ENCODE measurements around the gene TCF25.
"Not testable (repeated sequence)": the region's sequence is repeated elsewhere in the genome, so short reads cannot be mapped to it uniquely, and the experiment has no call there.

TCF25 gene

GRCh38 chr16:89935620-89936019 lies 62.2 kb downstream of the TCF25 start:
- not testable (repeated sequence) for H3K27ac Mint-ChIP-seq; H3K27me3 Mint-ChIP-seq (ENCODE audit: low read depth); H3K9me3 Mint-ChIP-seq; DNase-seq (ENCODE audit: low spot score); H3K36me3 Mint-ChIP-seq (ENCODE audit: low read depth); H3K4me1 Mint-ChIP-seq (ENCODE audit: low read depth); H3K4me3 Mint-ChIP-seq

GRCh38 chr16:89936034-89936433 lies 62.6 kb downstream of the TCF25 start:
- Mint-ChIP-seq H3K36me3 (ENCODE audit: low read depth) (no peaks in the 10 kb centered on the region), H3K4me1 (ENCODE audit: low read depth) (no peaks in the 10 kb centered on the region), H3K27ac (no peak overlapping the region), H3K9me3 (no peaks in the 10 kb centered on the region), H3K27me3 (ENCODE audit: low read depth) (peaks cover 8% of the 10 kb centered on the region), H3K4me3 (no peak overlapping the region)
- no peak for DNase-seq (ENCODE audit: low spot score)

- peaks cover 8% of the 10 kb centered on the region for H3K27me3 Mint-ChIP-seq (ENCODE audit: low read depth)
- H3K4me1 Mint-ChIP-seq (ENCODE audit: low read depth), result no peaks in the 10 kb centered on the region
- no peaks in the 10 kb centered on the region for H3K9me3 Mint-ChIP-seq
- DNase-seq (ENCODE audit: low spot score), result no peak
- no peak overlapping the region for H3K27ac Mint-ChIP-seq
- H3K36me3 Mint-ChIP-seq (ENCODE audit: low read depth), result no peaks in the 10 kb centered on the region
- H3K4me3 Mint-ChIP-seq, result no peak overlapping the region
Measured at GRCh38 chr16:89936508-89936907, 63.1 kb downstream of the TCF25 start.

GRCh38 chr16:89936981-89937380 lies 63.6 kb downstream of the TCF25 start:
- Mint-ChIP-seq H3K36me3 (ENCODE audit: low read depth) (no peaks in the 10 kb centered on the region), H3K4me3 (no peak overlapping the region), H3K27me3 (ENCODE audit: low read depth) (peaks cover 8% of the 10 kb centered on the region), H3K9me3 (no peaks in the 10 kb centered on the region), H3K4me1 (ENCODE audit: low read depth) (no peaks in the 10 kb centered on the region), H3K27ac (no peak overlapping the region)
- no peak for DNase-seq (ENCODE audit: low spot score)

GRCh38 chr16:89938175-89938885 lies 64.9 kb downstream of the TCF25 start:
- H3K9me3 Mint-ChIP-seq, result no peaks in the 10 kb centered on the region
- no peaks in the 10 kb centered on the region for H3K4me1 Mint-ChIP-seq (ENCODE audit: low read depth)
- no peak overlapping the region for H3K4me3 Mint-ChIP-seq
- H3K27ac Mint-ChIP-seq, result no peak overlapping the region
- peaks cover 8% of the 10 kb centered on the region for H3K27me3 Mint-ChIP-seq (ENCODE audit: low read depth)
- H3K36me3 Mint-ChIP-seq (ENCODE audit: low read depth), result no peaks in the 10 kb centered on the region
- DNase-seq (ENCODE audit: low spot score), result no peak

GRCh38 chr16:89944773-89945172 lies 71.4 kb downstream of the TCF25 start:
- H3K4me3 Mint-ChIP-seq, result no peak overlapping the region
- DNase-seq (ENCODE audit: low spot score), result no peak
- no peaks in the 10 kb centered on the region for H3K4me1 Mint-ChIP-seq (ENCODE audit: low read depth)
- H3K27ac Mint-ChIP-seq, result no peak overlapping the region
- no peaks in the 10 kb centered on the region for H3K9me3 Mint-ChIP-seq
- H3K27me3 Mint-ChIP-seq (ENCODE audit: low read depth), result peaks cover 34% of the 10 kb centered on the region
- no peaks in the 10 kb centered on the region for H3K36me3 Mint-ChIP-seq (ENCODE audit: low read depth)

- no peaks in the 10 kb centered on the region for H3K4me1 Mint-ChIP-seq (ENCODE audit: low read depth)
- no peak overlapping the region for H3K4me3 Mint-ChIP-seq
- no peaks in the 10 kb centered on the region for H3K36me3 Mint-ChIP-seq (ENCODE audit: low read depth)
- H3K27ac Mint-ChIP-seq, result no peak overlapping the region
- no peaks in the 10 kb centered on the region for H3K9me3 Mint-ChIP-seq
- peaks cover 41% of the 10 kb centered on the region for H3K27me3 Mint-ChIP-seq (ENCODE audit: low read depth)
- no peak for DNase-seq (ENCODE audit: low spot score)
Measured at GRCh38 chr16:89945654-89946053, 72.3 kb downstream of the TCF25 start.

GRCh38 chr16:89946515-89946914 lies 73.1 kb downstream of the TCF25 start:
- no peak for DNase-seq (ENCODE audit: low spot score)
- Mint-ChIP-seq H3K36me3 (ENCODE audit: low read depth) (no peaks in the 10 kb centered on the region), H3K4me3 (no peak overlapping the region), H3K4me1 (ENCODE audit: low read depth) (no peaks in the 10 kb centered on the region), H3K27me3 (ENCODE audit: low read depth) (peaks cover 41% of the 10 kb centered on the region), H3K9me3 (no peaks in the 10 kb centered on the region), H3K27ac (no peak overlapping the region)

- peak overlapping the region; percentile 84 for H3K4me3 Mint-ChIP-seq
- peaks cover 37% of the 10 kb centered on the region for H3K27me3 Mint-ChIP-seq (ENCODE audit: low read depth)
- no peaks in the 10 kb centered on the region for H3K9me3 Mint-ChIP-seq
- no peaks in the 10 kb centered on the region for H3K4me1 Mint-ChIP-seq (ENCODE audit: low read depth)
- no peak for DNase-seq (ENCODE audit: low spot score)
- no peaks in the 10 kb centered on the region for H3K36me3 Mint-ChIP-seq (ENCODE audit: low read depth)
- no peak overlapping the region for H3K27ac Mint-ChIP-seq
Measured at GRCh38 chr16:89949121-89949742, 75.8 kb downstream of the TCF25 start.

GRCh38 chr16:89949756-89950155 lies 76.4 kb downstream of the TCF25 start:
- Mint-ChIP-seq H3K27me3 (ENCODE audit: low read depth) (peaks cover 36% of the 10 kb centered on the region), H3K4me3 (peak overlapping the region; percentile 84), H3K36me3 (ENCODE audit: low read depth) (no peaks in the 10 kb centered on the region), H3K4me1 (ENCODE audit: low read depth) (no peaks in the 10 kb centered on the region), H3K27ac (no peak overlapping the region), H3K9me3 (no peaks in the 10 kb centered on the region)
- DNase-seq (ENCODE audit: low spot score), result no peak

GRCh38 chr16:89951509-89951908 lies 78.1 kb downstream of the TCF25 start:
- no peak overlapping the region for H3K27ac Mint-ChIP-seq
- no peaks in the 10 kb centered on the region for H3K36me3 Mint-ChIP-seq (ENCODE audit: low read depth)
- no peaks in the 10 kb centered on the region for H3K9me3 Mint-ChIP-seq
- peaks cover 24% of the 10 kb centered on the region for H3K27me3 Mint-ChIP-seq (ENCODE audit: low read depth)
- H3K4me3 Mint-ChIP-seq, result no peak overlapping the region
- H3K4me1 Mint-ChIP-seq (ENCODE audit: low read depth), result no peaks in the 10 kb centered on the region
- no peak for DNase-seq (ENCODE audit: low spot score)

GRCh38 chr16:89952049-89952448 lies 78.7 kb downstream of the TCF25 start:
- no peak for DNase-seq (ENCODE audit: low spot score)
- Mint-ChIP-seq H3K4me1 (ENCODE audit: low read depth) (no peaks in the 10 kb centered on the region), H3K36me3 (ENCODE audit: low read depth) (no peaks in the 10 kb centered on the region), H3K9me3 (no peaks in the 10 kb centered on the region), H3K27me3 (ENCODE audit: low read depth) (peaks cover 19% of the 10 kb centered on the region), H3K4me3 (no peak overlapping the region), H3K27ac (no peak overlapping the region)

- Mint-ChIP-seq H3K36me3 (ENCODE audit: low read depth) (no peaks in the 10 kb centered on the region), H3K9me3 (no peaks in the 10 kb centered on the region), H3K27ac (no peak overlapping the region), H3K4me3 (no peak overlapping the region), H3K4me1 (ENCODE audit: low read depth) (no peaks in the 10 kb centered on the region), H3K27me3 (ENCODE audit: low read depth) (peaks cover 14% of the 10 kb centered on the region)
- DNase-seq (ENCODE audit: low spot score), result no peak
Measured at GRCh38 chr16:89952551-89952950, 79.2 kb downstream of the TCF25 start.

- no peak for DNase-seq (ENCODE audit: low spot score)
- Mint-ChIP-seq H3K27ac (no peak overlapping the region), H3K9me3 (no peaks in the 10 kb centered on the region), H3K4me3 (no peak overlapping the region), H3K27me3 (ENCODE audit: low read depth) (peaks cover 10% of the 10 kb centered on the region), H3K4me1 (ENCODE audit: low read depth) (no peaks in the 10 kb centered on the region), H3K36me3 (ENCODE audit: low read depth) (no peaks in the 10 kb centered on the region)
Measured at GRCh38 chr16:89953671-89954406, 80.4 kb downstream of the TCF25 start.

Measured in T-helper 2 cell treated with Interferon-gamma antibody and Interleukin-4, amounts not matched to agents 5 μg/mL and 100 μg/mL, for 36 hours (primary cell).